Uterus (tissue), 2 donors: Measurements from ENCODE around the gene NEDD4L.

ENCODE experiments used
- POLR2A ChIP-seq, 2 donors: fragments of 450-650 bp; IDR thresholded peaks; one replicate each; pipeline ENCODE4 v1.6.1; 2016; ENCODE audit warnings: antibody characterized with exemption in 2 of 2, mild to moderate bottlenecking in 1 of 2, moderate library complexity in 1 of 2
- TF ChIP-seq, protein P1 (sequence below), 4 experiments: fragments of 200-600 bp in 2 of 4; fragments of 450-650 bp in 2 of 4; sonication (generic) in 2 of 4; IDR thresholded peaks; one replicate each; pipeline ENCODE4 v1.5.1; 2016 to 2019; ENCODE audit warnings: antibody characterized with exemption in 4 of 4, mild to moderate bottlenecking in 2 of 4, moderate library complexity in 1 of 4

GRCh38 chr18:58360324-58360723, 316.3 kb downstream of the NEDD4L start:
- TF ChIP-seq, protein P1, sequence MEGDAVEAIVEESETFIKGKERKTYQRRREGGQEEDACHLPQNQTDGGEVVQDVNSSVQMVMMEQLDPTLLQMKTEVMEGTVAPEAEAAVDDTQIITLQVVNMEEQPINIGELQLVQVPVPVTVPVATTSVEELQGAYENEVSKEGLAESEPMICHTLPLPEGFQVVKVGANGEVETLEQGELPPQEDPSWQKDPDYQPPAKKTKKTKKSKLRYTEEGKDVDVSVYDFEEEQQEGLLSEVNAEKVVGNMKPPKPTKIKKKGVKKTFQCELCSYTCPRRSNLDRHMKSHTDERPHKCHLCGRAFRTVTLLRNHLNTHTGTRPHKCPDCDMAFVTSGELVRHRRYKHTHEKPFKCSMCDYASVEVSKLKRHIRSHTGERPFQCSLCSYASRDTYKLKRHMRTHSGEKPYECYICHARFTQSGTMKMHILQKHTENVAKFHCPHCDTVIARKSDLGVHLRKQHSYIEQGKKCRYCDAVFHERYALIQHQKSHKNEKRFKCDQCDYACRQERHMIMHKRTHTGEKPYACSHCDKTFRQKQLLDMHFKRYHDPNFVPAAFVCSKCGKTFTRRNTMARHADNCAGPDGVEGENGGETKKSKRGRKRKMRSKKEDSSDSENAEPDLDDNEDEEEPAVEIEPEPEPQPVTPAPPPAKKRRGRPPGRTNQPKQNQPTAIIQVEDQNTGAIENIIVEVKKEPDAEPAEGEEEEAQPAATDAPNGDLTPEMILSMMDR (IDR thresholded peaks at IDR 0.05), result no peak
- no peak for TF ChIP-seq POLR2A (IDR thresholded peaks at IDR 0.05)
